GM11168 (cell line): ENCODE data around the gene SEPTIN11.
"Not testable (repeated sequence)": the region's sequence is repeated elsewhere in the genome, so short reads cannot be mapped to it uniquely, and the experiment has no call there.

Source experiments
- in situ Hi-C: fragments of 300-500 bp; cut with MboI; formaldehyde crosslinking; loops from one replicate; pipeline ENCODE4 v1.12.0; 2022; ENCODE audit warnings: low sequenced_read_pairs; ENCODE audit not compliant: unreplicated experiment

The SEPTIN11 gene

GRCh38 chr4:76951672-76952010, 2.1 kb downstream of the SEPTIN11 start:
- in situ Hi-C loops: no loop called here

DNA sequence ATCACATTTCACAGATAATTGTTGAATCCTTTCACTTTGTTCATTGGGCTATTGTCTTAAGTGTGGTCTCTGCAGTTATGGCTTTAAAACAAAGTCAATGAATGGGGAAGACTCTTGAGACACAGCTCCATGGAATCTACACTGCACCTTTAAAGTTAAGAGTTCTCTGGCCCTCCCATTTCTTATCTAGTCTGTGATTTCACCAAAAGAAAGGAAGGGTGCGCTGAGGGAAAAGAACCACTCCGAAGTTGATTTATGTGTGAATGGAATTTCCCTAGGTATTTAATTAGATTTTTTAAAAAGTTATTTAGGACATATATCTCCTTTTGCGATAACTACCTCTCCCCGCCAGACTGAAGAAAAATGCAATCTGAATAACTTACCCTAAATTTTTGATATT, 2.5 kb downstream of the SEPTIN11 start:
- in situ Hi-C loops: no loop called here

DNA sequence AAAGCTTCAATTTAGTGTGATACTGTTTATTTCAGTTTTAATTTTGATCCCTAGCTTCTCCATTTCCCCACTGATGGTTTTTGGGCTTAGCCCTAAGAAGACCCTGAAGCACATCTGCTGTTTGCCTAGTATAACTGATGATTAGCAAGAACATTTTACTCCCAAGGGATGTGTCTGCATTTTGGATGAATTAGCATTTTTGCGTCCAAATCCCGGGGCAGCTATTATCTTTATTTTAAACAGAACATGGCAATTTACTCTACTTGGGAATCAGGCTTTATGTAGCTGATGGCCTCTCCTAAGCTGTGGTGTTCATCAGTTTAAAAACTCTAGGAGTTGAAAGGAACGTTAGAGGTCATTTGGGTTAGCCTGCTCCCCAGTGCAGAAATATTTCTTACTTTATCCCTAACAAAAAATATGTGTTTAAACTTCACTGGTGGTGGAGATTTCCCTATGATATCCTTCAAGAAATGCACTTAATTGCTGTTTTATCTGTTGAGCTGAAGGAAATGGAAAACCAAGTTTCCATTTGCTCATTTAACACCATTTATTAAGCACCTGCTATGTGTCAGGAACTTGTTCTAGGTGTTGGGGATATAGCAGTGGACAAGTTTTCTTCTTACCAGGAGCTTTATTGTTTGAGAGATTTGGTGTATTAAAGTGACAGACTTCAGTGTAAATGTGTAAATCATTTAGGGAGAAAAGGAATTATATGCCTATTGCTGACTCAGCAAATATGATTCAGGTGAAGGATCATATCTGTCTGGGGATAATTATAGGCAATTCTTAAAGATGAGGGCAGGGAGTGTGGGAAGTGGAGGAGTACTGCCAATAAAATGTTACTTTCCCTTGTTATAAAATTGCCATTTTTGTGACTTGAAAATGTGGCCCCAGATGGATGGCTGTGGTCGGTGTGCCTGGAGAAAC, 3.4 kb downstream of the SEPTIN11 start:
- in situ Hi-C loops: no loop called here

- in situ Hi-C loops: no loop called here
These were observed 4.4 kb downstream of the SEPTIN11 start for GRCh38 chr4:76953956-76954355.

DNA sequence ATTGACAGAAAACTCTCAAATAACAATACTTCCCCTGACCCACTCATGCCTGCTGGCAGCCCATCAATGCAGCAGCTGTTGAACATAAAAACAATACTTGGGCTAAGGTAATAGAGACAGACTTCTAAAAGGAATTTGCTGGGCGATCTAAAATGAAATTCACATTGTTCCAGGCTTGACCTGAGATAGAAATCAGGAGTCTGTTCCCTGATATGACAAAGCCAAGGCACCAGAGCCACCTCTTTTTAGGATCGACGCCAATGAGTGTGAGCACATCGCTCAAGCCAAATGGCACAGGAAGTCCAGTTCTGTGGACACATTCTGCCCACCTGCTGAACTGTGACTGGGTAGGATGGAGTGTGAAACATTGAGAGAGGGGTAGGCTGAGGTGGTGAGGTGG, 4.9 kb downstream of the SEPTIN11 start:
- in situ Hi-C loops: no loop called here

DNA sequence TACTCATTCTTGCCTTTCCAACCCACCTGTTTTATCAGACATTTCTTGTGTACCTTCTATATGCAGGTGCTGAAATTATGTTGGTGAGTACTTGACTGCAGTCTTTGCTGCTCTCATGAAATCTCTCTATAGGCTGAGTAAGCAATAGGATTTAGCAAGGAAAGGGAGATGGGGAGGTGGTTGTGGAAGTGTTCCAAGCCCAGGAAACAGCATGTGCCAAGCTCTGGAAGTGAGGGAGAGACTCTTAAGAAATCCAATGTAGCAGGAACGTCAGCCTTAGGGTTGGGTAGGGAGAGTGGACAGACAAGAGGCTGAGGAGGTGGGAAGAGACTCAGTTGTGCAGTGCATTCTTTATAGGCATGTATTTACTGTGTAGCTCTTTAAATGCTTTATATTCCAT, 5.6 kb downstream of the SEPTIN11 start:
- in situ Hi-C loops: no loop called here

DNA sequence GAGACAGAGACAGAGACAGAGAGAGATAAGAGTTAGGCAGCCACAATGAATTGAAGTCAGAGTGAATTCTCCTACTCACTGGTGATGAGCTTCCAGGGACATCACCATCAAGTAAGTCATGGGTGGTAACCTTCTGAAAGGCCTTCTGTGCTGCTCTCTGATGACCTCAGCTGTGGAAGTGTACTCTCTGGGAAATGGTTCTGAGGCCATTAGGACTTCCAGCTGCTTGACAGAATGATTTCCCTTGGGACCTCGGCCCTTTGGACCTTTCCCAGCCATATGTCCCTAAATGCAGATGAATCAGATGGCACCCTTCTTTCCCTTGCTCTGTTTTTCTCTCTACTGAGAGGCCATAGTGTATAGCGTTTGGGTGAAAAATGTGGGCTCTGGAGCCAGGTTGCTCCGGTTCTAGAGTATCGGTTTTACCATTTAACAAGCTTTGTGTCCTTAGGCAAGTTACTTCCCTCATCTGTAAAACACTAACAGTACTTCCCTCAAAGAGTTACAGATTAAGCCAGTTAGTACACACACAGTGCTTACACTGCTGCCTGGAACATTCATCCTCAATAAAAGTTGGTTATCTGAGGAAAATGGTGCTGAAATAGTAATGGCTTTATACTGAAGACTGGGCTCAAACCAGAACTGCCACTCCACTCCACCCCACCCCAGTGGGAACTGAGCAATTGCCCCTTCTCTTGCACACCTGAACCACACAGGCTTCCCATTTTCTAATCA, 7.6 kb downstream of the SEPTIN11 start:
- in situ Hi-C loops: no loop called here

GRCh38 chr4:76958891-76959290, 9.3 kb downstream of the SEPTIN11 start:
- in situ Hi-C loops: no loop called here

DNA sequence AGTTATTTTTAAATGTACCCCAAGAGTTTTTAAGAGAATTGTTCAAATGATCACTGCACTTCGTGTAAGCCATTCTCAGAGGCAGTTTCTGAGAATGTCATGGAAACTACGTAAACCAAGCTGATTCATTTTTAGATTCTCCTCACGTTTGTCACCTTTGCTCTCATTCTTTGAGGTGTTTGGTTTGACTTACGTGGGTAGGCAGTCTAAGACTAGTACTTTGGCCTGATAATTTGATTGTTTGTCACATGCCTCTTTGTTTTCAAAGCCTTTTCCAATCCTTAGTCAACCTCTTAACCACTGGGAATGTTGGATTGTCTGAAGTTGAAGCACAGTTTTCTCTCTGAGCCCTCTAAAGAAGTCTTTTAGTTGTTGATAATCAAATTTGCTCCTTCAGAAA, 10.5 kb downstream of the SEPTIN11 start:
- in situ Hi-C loops: no loop called here

DNA sequence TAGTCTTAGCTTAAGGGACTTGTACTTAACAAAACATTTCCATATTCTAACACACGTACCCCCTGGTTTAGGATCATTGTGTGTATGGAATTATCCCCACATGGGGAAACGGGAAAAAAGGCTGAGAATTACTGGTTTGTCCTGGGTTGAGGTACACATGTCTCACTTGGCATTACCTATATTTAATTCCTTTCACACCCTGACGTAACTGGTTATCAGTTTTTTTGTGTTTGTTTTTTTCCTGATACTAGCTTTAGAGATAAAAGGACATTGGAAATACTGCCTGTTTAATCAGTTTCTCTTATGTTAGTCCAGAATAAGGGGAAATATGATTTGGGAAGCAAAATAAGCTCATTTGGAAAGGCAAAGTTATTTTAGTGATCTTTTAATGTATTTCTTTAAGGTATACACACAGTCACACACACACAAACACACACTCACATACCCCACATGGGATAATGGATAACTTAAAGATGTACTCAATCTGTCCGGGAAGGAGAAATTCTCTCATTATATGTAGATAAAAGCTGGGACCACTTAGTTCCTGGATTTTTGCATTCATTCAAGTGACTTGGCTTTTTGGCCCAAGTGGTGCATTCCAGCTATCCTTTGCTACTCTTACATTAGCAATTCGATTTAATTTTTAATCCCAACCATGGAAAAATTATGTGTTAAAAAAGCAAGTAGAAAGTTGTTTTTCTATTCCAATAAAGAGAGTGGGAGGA, 13.0 kb downstream of the SEPTIN11 start:
- in situ Hi-C loops: no loop called here

DNA sequence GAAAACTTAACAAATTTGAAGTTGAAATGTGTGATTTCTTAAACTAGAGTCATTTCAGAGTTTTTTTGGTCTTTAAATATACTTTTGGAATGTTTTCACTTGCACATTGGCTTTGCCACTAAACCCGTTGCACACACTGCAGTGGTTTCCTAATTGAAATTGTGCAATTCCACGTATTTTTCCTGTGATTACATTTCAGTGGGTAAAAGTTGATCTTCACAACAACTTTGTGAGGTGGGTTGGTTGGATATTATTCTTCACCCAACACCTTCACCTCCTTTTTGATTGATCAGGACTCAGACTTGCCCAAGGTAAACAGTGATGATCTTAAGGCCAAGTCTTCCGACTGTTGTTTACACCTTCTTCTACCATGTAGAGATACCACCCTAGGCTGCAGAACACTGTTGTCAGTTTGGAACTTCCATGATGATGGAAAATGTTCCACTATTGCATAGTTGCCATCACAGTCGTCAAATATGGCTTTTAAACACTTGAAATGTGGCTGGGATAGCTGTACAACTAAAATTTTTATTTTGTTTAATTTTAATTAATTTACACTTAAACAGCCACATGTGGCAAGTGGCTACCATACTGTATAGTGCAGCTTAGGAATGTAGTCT, 13.7 kb downstream of the SEPTIN11 start:
- in situ Hi-C loops: no loop called here

- in situ Hi-C loops: not testable (repeated sequence)
These were observed 14.4 kb downstream of the SEPTIN11 start for GRCh38 chr4:76963927-76964326.

DNA sequence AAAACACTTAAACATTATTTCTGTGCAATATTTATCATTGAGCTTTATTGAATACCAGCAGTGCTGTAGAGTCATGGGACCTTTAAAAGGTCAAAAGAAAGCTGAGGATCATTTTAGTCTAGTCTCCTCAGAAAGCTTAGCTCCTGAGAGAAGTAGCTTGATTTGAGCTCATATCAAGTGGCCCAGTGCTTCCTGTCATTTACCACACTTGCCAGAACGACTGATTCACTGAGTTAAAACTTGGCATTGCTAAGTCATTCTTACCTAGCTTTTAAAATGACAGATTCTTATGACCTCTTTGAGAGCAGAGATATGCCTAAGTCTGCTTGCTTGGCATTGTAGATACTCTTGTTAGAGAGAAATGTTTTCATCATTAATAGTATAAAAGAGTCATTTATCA, 15.2 kb downstream of the SEPTIN11 start:
- in situ Hi-C loops: no loop called here

GRCh38 chr4:76965866-76966579, 16.5 kb downstream of the SEPTIN11 start:
- in situ Hi-C loops: no loop called here

- in situ Hi-C loops: no loop called here
These were observed 19.4 kb downstream of the SEPTIN11 start for GRCh38 chr4:76968937-76969336.

GRCh38 chr4:76969495-76969894, 19.9 kb downstream of the SEPTIN11 start:
- in situ Hi-C loops: no loop called here

DNA sequence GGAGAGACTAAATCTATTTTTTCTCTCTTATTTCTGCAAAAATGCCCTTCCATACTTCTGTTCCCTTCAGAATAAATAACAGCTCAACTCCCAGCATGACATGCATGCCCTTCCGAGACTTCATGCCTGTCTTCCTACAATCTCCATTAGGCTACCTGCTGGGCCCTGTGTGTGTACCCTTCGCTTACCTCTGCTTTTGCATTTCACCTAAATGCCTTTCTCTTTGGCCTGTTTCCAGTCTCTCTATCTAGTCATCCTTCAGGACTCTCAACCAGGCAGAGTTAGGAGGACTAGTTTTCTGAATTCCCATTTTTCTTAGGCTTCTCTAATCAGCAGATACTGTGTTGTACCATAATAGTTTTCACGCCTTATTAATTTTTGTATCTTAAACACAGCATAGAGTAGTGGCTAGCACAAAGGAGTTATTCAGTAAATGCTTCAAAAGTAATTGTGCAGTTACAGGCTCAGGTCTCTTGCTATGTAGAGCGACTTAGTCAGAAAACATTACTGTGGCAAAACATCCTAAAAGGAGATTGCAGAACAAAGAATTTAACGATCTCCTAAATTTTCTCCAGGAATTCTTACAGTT, 20.5 kb downstream of the SEPTIN11 start:
- in situ Hi-C loops: no loop called here

- in situ Hi-C loops: no loop called here
These were observed 22.8 kb downstream of the SEPTIN11 start for GRCh38 chr4:76972306-76972705.

- in situ Hi-C loops: no loop called here
These were observed 24.6 kb downstream of the SEPTIN11 start for GRCh38 chr4:76974150-76974549.

GRCh38 chr4:76977113-76977512, 27.6 kb downstream of the SEPTIN11 start:
- in situ Hi-C loops: no loop called here
